GM19239 (cell line): ENCODE data around the gene AXIN2.

Experiments
- DNase-seq: peaks from one replicate; pipeline ENCODE4 v3.0.0; 2011; ENCODE audit warnings: low spot score; ENCODE audit not compliant: insufficient read length
- FAIRE-seq: peaks from 2 replicates; lab custom pipeline; 2011; peaks lifted over from hg19 to GRCh38; lab: Jason Lieb, UNC

AXIN2 gene

GRCh38 chr17:65584604-65585521 lies 23.4 kb upstream of the AXIN2 start:
- FAIRE-seq: no peak

GRCh38 chr17:65583921-65584603 lies 22.6 kb upstream of the AXIN2 start:
- FAIRE-seq (no peak), DNase-seq (no peak)

More at GRCh38 chr17:65584604-65585521, 23.4 kb upstream of the AXIN2 start:
- DNase-seq: no peak

- no peak for DNase-seq
- no peak for FAIRE-seq
Observed at GRCh38 chr17:65576939-65577338, 15.5 kb upstream of the AXIN2 start.

DNA sequence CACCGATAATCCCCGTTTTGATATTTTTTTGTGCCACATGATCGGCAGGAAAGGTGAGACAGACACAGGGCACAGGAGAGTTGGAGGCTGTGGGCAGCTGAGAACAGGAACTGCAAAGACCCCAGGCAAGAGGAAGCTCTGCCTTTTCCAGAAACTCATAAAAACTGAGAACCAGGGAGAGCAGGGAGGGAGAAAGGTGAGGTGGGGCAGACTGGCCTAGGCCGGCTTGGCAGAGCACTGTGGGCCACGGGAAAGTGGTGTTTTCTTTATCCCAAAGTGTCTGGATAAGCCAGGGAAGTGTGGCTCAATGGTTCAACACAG lies 11.8 kb upstream of the AXIN2 start:
- FAIRE-seq: no peak
- no peak for DNase-seq

DNA sequence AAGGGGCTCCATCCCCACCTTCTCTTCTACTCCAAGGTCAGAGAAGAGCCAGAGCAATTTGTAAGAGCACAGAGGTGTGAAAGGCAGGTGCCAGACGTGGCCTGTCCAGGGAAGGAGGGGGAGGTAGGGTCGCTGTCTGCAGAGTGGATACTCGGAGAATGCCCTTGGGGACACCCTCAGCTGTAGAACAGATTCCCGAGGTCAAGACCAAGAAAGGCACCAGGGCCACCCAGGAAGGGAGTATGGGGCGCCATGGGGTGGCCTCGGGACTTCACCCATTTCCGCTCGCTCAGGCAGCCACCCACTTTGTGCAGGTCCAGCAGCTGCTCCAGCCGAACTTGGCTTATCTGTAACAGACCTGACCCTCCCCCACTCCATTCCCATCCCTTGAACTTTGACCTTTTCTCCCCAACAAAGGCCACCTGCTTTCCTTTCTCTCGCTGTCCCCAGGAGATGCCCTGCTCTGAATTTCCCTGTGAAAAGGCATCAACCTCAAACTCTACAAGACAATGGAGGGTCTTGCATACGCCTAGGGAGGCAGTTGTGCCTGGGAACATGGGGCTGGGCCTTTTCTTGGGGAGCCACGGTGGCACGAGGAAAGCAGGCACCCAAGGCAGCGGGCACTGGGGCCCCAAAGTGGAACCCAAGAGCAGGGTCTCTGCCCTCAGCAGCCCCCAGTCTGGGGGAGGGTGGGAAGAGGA lies 11.3 kb upstream of the AXIN2 start:
- FAIRE-seq (no peak), DNase-seq (no peak)

DNA sequence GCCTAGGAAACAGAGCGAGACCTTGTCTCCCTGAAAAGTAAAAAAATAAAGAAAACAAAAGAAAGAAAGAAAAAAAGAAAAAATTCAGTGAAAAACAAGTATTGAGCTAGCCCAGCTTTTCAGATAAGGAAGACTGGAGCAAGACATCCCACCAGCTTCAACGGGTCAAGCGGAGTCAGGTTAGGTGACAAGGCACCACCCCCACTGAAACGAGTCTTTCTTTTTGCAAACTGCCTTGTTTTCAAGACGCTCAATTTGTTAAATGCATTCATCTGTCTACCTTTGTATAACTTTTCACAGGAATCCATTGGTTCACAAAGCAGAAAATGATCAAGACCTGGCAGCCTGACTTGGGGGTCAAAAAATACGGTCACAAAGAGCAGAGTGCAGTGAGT lies 10.7 kb upstream of the AXIN2 start:
- no peak for FAIRE-seq
- no peak for DNase-seq

GRCh38 chr17:65568918-65569317 lies 7.5 kb upstream of the AXIN2 start:
- DNase-seq (no peak), FAIRE-seq (no peak)

DNA sequence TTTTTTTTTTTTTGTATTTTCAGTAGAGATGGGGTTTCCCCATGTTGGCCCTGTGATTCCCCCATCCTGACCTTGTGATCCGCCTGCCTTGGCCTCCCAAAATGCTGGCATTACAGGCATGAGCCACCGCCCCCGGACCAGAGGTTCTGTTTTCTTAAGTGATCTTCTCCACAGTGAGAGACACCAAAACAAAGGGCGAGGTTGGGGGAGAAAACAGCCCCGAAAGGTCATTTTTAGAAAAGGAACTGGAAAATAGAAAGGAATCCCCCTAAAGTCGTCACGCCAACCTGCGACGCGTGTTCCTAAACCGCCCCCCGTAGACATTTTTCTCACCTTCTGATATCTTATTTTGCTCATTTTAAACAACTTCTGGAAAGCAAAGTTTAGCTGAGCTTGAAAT lies 6.1 kb upstream of the AXIN2 start:
- FAIRE-seq (no peak), DNase-seq (no peak)

- DNase-seq: no peak
- no peak for FAIRE-seq
Observed at GRCh38 chr17:65565559-65565958, 4.1 kb upstream of the AXIN2 start.

GRCh38 chr17:65564793-65565192 lies 3.3 kb upstream of the AXIN2 start:
- FAIRE-seq: no peak

DNA sequence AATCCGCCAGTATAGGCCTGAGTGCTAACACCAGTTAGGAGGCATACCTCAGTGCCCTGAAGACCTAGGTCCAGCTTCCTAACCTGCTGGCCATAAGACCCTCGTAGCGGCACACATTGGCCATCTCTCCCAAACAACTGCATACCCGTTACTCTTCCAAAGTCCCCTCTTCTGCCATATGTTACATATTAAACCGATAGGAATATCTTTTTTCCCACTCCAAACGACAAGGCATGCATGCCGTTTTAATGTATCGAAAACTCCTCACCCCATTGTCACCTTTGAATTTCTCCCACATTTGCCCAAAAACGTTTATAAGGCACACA lies 721 bp upstream of the AXIN2 start:
- FAIRE-seq: no peak
- no peak for DNase-seq

More at GRCh38 chr17:65564793-65565192, 3.3 kb upstream of the AXIN2 start:
- no peak for DNase-seq

- FAIRE-seq (no peak), DNase-seq (peak; percentile 60)
Observed at GRCh38 chr17:65560628-65561451, 608 bp downstream of the AXIN2 start.

DNA sequence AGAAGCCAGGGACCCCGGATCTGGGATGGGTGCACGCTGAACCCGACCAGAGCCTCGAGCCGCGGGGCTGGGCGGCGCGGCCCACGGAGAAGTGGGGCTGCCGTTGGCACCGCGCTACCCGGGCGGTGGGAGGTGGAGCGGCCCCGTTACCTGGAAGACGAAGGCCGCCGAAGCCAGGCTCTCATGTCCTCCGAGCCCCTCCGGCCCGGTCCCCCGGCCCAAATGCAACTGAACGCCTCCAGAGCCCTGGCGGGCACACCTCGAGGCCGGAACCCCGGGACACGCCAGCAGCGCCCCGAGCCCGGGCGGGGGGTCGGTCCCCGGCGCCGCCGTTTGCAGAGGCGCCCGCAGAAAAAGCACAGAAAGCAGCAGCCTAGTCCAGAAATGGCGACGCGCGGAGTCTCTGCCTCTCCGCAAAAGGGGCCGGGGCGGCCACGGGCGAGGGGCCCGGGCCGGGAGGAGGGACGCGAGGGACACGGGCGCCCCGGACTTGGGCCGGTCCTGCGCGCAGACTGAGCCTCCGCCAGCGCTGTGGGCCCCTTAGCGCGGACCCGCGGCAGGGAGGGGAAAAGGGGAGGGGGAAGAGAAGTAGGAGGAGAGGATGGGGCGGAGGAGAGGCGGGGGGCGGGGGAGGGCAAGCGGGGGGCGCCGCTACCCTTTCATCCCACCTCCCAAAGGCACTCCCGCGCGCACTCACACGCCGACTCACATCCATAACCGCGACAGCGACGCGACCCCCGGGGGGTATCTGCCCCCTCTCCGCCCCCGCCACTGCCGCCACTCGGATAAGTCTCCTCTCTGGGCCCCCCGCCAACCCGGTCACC lies 1.4 kb downstream of the AXIN2 start:
- DNase-seq (no peak), FAIRE-seq (no peak)

- no peak for FAIRE-seq
- DNase-seq: no peak
Observed at GRCh38 chr17:65559461-65559803, 2.0 kb downstream of the AXIN2 start.

DNA sequence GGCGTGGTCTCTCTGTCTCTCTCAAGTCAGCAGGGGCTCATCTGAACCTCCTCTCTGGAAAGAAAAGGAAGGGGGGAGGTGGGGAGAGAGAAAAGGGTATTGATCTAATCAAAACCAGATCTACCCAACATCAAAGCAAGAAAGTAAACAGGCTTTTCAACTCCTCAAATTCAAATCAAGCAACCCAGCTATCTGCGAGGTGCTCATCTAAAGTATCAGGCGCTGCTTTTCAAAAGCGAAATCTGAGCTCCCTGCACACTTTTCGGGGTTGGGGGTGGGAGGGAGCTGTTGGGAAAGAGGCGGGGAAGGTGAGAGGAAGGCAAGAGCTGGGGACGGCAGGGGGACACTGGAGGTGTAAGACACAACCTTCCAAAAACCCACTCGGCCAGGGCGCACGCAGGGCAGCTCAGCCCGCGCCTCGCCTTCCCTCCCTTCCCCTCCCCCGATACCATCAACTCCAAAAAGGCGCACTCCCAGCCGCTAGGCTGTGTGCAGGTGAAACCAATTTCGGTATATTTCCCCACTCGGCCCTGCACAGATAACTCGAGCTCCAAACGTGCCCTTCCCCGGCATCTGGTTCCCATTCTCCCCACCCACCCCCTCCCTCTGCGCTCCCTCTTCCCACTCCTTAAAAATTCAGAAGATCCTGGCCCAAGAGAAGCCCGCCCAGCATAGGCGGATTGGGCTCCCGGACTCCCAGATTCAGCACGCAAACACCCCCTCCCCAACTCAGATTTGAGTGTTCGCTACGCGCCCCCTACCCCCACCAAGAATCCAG lies 2.6 kb downstream of the AXIN2 start:
- DNase-seq: no peak
- FAIRE-seq: no peak

- FAIRE-seq: no peak
- DNase-seq: no peak
Observed at GRCh38 chr17:65558311-65558682, 3.2 kb downstream of the AXIN2 start.

DNA sequence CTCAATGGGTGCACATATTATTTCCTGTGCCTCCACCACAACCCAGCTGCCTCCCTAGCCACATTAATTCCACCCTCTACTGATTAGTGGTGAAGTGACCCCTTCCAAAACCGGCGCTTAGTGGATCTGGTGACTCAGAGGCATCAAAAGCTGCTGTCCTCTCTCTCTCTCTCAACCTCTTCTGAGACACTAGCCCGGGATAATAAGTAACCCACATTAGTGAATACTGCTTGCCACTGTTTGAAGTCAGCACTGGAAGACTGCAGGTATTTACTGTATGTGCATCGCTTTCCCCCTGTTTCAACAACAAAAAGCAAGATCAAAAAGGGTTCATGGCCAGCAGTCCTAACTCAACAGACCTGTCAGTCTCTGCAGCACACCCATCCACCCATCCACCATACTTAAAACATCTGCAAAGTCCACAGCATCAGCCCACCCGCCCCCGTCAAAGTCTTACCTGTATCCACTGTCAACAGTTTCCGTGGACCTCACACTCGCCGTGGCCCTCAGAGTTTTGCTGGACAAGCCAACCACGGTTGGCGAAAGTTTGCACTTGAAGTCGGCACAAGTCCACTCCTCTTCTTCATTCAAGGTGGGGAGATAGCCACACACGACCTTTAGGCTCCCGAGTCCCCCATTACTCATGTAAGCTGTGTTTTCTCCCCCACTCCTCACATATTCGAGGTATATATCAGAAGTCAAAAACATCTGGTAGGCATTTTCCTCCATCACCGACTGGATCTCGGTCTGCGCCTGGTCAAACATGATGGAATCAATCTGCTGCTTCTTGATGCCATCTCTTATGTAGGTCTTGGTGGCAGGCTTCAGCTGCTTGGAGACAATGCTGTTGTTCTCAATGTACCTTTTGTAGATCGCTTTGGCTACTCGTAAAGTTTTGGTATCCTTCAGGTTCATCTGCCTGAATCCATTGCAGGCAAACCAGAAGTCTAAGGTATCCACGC lies 3.8 kb downstream of the AXIN2 start:
- DNase-seq (no peak), FAIRE-seq (no peak)

DNA sequence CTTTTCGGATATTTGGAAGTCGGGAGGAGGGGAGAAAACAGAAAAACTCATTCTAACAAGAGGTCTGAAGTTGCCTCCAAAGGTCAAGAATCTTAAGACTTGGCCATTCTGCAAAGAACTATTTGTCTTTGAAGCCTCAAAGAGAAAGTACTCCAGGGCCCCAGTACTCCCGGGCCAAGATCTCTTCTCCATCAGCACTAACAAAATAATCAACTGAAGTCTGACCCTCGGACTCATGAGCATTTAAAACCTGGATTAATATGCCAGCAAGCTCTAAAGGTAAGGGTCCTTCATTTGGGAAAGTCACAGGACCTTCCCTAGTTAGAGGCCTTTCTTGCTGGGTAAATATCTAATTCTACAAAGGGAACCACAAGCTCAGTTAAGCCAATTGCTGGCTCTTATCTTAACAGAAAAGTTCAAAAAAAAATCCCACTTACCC lies 4.5 kb downstream of the AXIN2 start:
- DNase-seq (no peak), FAIRE-seq (no peak)
